OCI-LY7 (cell line): ENCODE results near the gene ATP6V0A1.

Experiments used
- CTCF ChIP-seq: fragments of 200-600 bp; sonication (generic); conservative IDR thresholded peaks from 2 replicates; pipeline ENCODE4 v1.5.1; 2014; ENCODE audit warnings: mild to moderate bottlenecking, antibody characterized with exemption, low read length, moderate library complexity, mixed read lengths
- EZH2phosphoT487 ChIP-seq: fragments of 200-600 bp; sonication (generic); IDR thresholded peaks from 2 replicates; pipeline ENCODE4 v1.6.1; 2018; ENCODE audit warnings: low read depth, borderline replicate concordance, mild to moderate bottlenecking, mixed run types, antibody characterized with exemption, low read length, moderate library complexity, mixed read lengths

- TF ChIP-seq CTCF (no peak), EZH2phosphoT487 (no peak)
Measured at GRCh38 chr17:42467889-42468288, 9.2 kb downstream of the ATP6V0A1 start.
